Skeletal muscle satellite cell (primary cell): Measurements from ENCODE around the gene MBOAT2.
A peak's percentile ranks its signal among the peaks of the same experiment; 100 is the strongest.

ENCODE experiments used
- H3K27me3 ChIP-seq: 2 replicates; pipeline ENCODE4 v1.7.0; 2013; ENCODE audit warnings: low read length; ENCODE audit not compliant: control insufficient read depth, insufficient read depth
- H3K36me3 ChIP-seq: 2 replicates; pipeline ENCODE4 v1.7.0; 2013; ENCODE audit warnings: mild to moderate bottlenecking, control low read depth, low read length; ENCODE audit not compliant: insufficient read depth
- H3K4me1 ChIP-seq: 2 replicates; pipeline ENCODE4 v1.7.0; 2013; ENCODE audit warnings: low read length; ENCODE audit not compliant: control insufficient read depth, insufficient read depth
- H3K4me2 ChIP-seq: 2 replicates; pipeline ENCODE4 v1.7.0; 2013; ENCODE audit warnings: mild to moderate bottlenecking, low read length
- H3K4me3 ChIP-seq: 2 replicates; pipeline ENCODE4 v1.7.0; 2013; ENCODE audit warnings: low read length
- H3K9ac ChIP-seq: 2 replicates; pipeline ENCODE4 v1.7.0; 2013; ENCODE audit warnings: mild to moderate bottlenecking, low read depth, low read length, moderate library complexity
- H3K9me3 ChIP-seq: replicated peaks from 2 replicates; pipeline ENCODE4 v1.7.0; 2013; ENCODE audit warnings: mild to moderate bottlenecking, control low read depth, low read length

Gene MBOAT2

GRCh38 chr2:9015998-9016397, 12.5 kb upstream of the MBOAT2 start:
- Histone ChIP-seq H3K4me2 (no peak overlapping the region), H3K9me3 (no peaks in the 10 kb centered on the region), H3K4me3 (no peak overlapping the region), H3K27me3 (no peaks in the 10 kb centered on the region), H3K9ac (no peak overlapping the region), H3K36me3 (no peaks in the 10 kb centered on the region), H3K4me1 (peaks cover 11% of the 10 kb centered on the region)

GRCh38 chr2:9013403-9013802, 9.9 kb upstream of the MBOAT2 start:
- Histone ChIP-seq H3K4me2 (no peak overlapping the region), H3K9ac (no peak overlapping the region)

GRCh38 chr2:9010866-9011265, 7.4 kb upstream of the MBOAT2 start:
- Histone ChIP-seq H3K4me3 (no peak overlapping the region), H3K36me3 (no peaks in the 10 kb centered on the region), H3K4me2 (peak overlapping the region; percentile 43), H3K4me1 (peaks cover 8% of the 10 kb centered on the region), H3K27me3 (no peaks in the 10 kb centered on the region), H3K9ac (no peak overlapping the region), H3K9me3 (no peaks in the 10 kb centered on the region)

More at GRCh38 chr2:9013403-9013802, 9.9 kb upstream of the MBOAT2 start:
- no peaks in the 10 kb centered on the region for H3K27me3 ChIP-seq
- H3K4me1 ChIP-seq = peaks cover 15% of the 10 kb centered on the region
- no peaks in the 10 kb centered on the region for H3K9me3 ChIP-seq
- H3K36me3 ChIP-seq = no peaks in the 10 kb centered on the region
- H3K4me3 ChIP-seq = no peak overlapping the region

- Histone ChIP-seq H3K9me3 (no peaks in the 10 kb centered on the region), H3K9ac (no peak overlapping the region), H3K27me3 (no peaks in the 10 kb centered on the region), H3K36me3 (no peaks in the 10 kb centered on the region), H3K4me3 (no peak overlapping the region), H3K4me1 (peaks cover 16% of the 10 kb centered on the region), H3K4me2 (no peak overlapping the region)
Observed at GRCh38 chr2:9008951-9009664, 5.6 kb upstream of the MBOAT2 start.

- Histone ChIP-seq H3K9ac (no peak overlapping the region), H3K27me3 (no peaks in the 10 kb centered on the region), H3K9me3 (no peaks in the 10 kb centered on the region), H3K4me2 (no peak overlapping the region), H3K4me3 (no peak overlapping the region), H3K36me3 (no peaks in the 10 kb centered on the region), H3K4me1 (peaks cover 27% of the 10 kb centered on the region)
Observed at GRCh38 chr2:9006368-9006767, 2.9 kb upstream of the MBOAT2 start.

DNA sequence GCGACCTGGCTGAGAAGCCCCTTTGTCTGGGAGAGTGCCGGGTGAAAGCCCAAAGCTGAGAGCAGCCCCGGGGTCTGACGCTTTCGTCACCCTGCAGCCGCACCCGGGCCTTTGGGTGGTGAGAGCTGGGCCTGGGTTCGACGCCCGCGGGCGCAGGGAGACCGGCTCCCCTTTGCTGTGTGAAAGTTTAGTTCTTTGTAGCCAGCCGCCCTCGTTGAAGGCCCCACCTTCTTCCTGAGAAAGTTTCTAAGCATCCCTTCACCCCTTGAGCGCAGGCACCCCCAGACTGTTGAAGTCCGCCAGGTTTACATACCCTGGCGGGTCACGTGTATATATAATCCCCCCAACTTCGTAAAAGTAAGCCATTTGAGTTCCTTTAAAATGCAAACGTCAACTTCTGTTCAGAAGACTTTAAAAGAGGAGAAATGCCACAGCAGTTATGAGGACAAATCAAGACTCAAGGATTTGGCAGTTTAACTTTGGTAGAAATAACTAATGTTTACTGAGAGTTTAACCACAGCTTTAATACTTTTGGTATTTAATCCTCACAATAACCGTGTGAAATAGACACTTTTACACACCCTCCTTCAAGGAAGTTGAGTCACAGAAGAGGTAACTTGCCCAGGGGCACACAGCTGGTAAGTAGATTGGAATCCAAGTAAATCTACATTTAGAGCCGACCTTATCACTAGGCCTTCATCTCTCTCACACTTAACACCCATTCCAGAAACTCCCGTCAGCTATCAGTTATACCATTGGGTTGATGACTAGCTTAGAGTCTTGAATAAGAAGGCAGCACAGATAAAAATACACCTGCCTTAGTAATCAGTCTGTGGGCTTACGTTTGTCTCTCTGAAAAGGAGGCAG, 1.1 kb upstream of the MBOAT2 start:
- Histone ChIP-seq H3K4me2 (peak overlapping the region; percentile 98), H3K27me3 (no peaks in the 10 kb centered on the region), H3K4me1 (peaks cover 29% of the 10 kb centered on the region), H3K9me3 (no peaks in the 10 kb centered on the region), H3K36me3 (no peaks in the 10 kb centered on the region), H3K9ac (peak overlapping the region; percentile 93), H3K4me3 (peak overlapping the region; percentile 91)

DNA sequence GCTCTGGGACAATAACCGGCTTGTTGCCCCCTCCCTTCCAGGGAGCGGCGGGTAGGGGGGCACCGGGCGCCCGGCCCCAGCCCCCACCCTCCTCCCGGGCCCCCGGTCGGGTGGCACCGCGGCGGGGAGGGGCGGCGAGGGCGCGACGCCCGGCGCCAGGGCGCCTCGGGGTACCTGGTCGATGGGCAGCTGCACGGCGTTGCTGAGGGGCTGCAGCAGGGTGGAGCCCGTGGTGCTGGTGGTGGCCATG, 193 bp downstream of the MBOAT2 start:
- Histone ChIP-seq H3K9me3 (no peaks in the 10 kb centered on the region), H3K4me3 (peak overlapping the region; percentile 91), H3K27me3 (no peaks in the 10 kb centered on the region), H3K4me1 (peaks cover 29% of the 10 kb centered on the region), H3K36me3 (no peaks in the 10 kb centered on the region), H3K9ac (peak overlapping the region; percentile 75), H3K4me2 (peak overlapping the region; percentile 92)

GRCh38 chr2:9002637-9003365, 683 bp downstream of the MBOAT2 start:
- Histone ChIP-seq H3K4me3 (peak overlapping the region; percentile 91), H3K27me3 (no peaks in the 10 kb centered on the region), H3K9ac (peak overlapping the region; percentile 75), H3K9me3 (no peaks in the 10 kb centered on the region), H3K4me2 (peak overlapping the region; percentile 92), H3K4me1 (peaks cover 29% of the 10 kb centered on the region), H3K36me3 (no peaks in the 10 kb centered on the region)

GRCh38 chr2:9002313-9002636, 1.2 kb downstream of the MBOAT2 start:
- peak overlapping the region; percentile 75 for H3K9ac ChIP-seq
- no peaks in the 10 kb centered on the region for H3K36me3 ChIP-seq
- H3K4me3 ChIP-seq = peak overlapping the region; percentile 91
- H3K4me1 ChIP-seq = peaks cover 29% of the 10 kb centered on the region
- H3K9me3 ChIP-seq = no peaks in the 10 kb centered on the region
- no peaks in the 10 kb centered on the region for H3K27me3 ChIP-seq
- H3K4me2 ChIP-seq = peak overlapping the region; percentile 92

DNA sequence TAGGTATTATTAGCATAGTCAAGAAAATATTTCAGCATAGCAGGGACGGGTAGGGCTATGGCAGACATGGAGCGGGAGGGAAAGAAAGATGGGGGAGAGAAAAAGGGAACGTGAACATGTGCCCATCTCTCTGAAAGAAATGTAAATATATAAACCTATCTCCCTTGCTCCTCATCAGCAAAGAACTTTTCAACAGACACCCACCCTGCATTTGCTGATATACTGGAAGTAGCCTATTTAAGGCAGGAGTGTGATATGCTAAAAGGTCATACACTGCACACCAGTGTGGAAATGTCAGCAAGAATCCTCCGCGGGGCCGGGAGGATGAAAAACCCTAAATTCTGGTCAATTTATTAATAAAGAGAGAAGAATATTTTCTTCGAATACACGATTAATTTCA, 1.7 kb downstream of the MBOAT2 start:
- Histone ChIP-seq H3K4me1 (peaks cover 29% of the 10 kb centered on the region), H3K36me3 (no peaks in the 10 kb centered on the region), H3K4me2 (peak overlapping the region; percentile 92), H3K9ac (no peak overlapping the region), H3K4me3 (no peak overlapping the region), H3K9me3 (no peaks in the 10 kb centered on the region), H3K27me3 (no peaks in the 10 kb centered on the region)

- H3K27me3 ChIP-seq = no peaks in the 10 kb centered on the region
- H3K36me3 ChIP-seq = no peaks in the 10 kb centered on the region
- peak overlapping the region; percentile 92 for H3K4me2 ChIP-seq
- H3K4me1 ChIP-seq = peaks cover 29% of the 10 kb centered on the region
- no peak overlapping the region for H3K4me3 ChIP-seq
- H3K9ac ChIP-seq = no peak overlapping the region
- no peaks in the 10 kb centered on the region for H3K9me3 ChIP-seq
Observed at GRCh38 chr2:9001229-9001628, 2.3 kb downstream of the MBOAT2 start.
